HL-60 (cell line): ENCODE measurements around the gene C17orf114.

ENCODE experiments used
- DNase-seq, 2 experiments: peaks; one replicate each; pipeline ENCODE4 v3.0.0-alpha.2; 2010 to 2020; ENCODE audit warnings: low read depth in 1 of 2, low spot score in 1 of 2
- H3K27ac ChIP-seq: fragments of 250-450 bp; sonication (Bioruptor Pico); replicated peaks from 2 replicates; pipeline ENCODE4 v1.5.1; 2020; ENCODE audit warnings: mild to moderate bottlenecking, moderate library complexity
- H3K27me3 ChIP-seq: fragments of 250-450 bp; sonication (Bioruptor Pico); 2 replicates; pipeline ENCODE4 v1.5.1; 2021; ENCODE audit warnings: mild to moderate bottlenecking, moderate library complexity; ENCODE audit not compliant: insufficient read depth, poor library complexity, severe bottlenecking
- H3K4me3 ChIP-seq: replicated peaks from 2 replicates; pipeline ENCODE4 v1.5.1; 2011; ENCODE audit warnings: mild to moderate bottlenecking, control low read depth, low read length; ENCODE audit not compliant: insufficient read depth
- GABPA ChIP-seq: IDR thresholded peaks from 2 replicates; pipeline ENCODE4 v1.6.1; 2012; ENCODE audit warnings: low read depth
- POLR2AphosphoS5 ChIP-seq: IDR thresholded peaks from 2 replicates; pipeline ENCODE4 v1.6.1; 2012; ENCODE audit warnings: low read depth
- SPI1 ChIP-seq: IDR thresholded peaks from 2 replicates; pipeline ENCODE4 v1.6.1; 2012; ENCODE audit warnings: low read depth, mild to moderate bottlenecking, borderline replicate concordance
- TF ChIP-seq, protein P1 (sequence below): IDR thresholded peaks from one replicate; pipeline ENCODE4 v1.5.1; 2011; ENCODE audit warnings: low read length, control low read depth, inconsistent platforms; ENCODE audit not compliant: insufficient read depth
- TF ChIP-seq, protein P2 (sequence below): IDR thresholded peaks from 2 replicates; pipeline ENCODE4 v1.6.1; 2012; ENCODE audit warnings: low read depth; ENCODE audit not compliant: insufficient replicate concordance

Gene C17orf114

DNA sequence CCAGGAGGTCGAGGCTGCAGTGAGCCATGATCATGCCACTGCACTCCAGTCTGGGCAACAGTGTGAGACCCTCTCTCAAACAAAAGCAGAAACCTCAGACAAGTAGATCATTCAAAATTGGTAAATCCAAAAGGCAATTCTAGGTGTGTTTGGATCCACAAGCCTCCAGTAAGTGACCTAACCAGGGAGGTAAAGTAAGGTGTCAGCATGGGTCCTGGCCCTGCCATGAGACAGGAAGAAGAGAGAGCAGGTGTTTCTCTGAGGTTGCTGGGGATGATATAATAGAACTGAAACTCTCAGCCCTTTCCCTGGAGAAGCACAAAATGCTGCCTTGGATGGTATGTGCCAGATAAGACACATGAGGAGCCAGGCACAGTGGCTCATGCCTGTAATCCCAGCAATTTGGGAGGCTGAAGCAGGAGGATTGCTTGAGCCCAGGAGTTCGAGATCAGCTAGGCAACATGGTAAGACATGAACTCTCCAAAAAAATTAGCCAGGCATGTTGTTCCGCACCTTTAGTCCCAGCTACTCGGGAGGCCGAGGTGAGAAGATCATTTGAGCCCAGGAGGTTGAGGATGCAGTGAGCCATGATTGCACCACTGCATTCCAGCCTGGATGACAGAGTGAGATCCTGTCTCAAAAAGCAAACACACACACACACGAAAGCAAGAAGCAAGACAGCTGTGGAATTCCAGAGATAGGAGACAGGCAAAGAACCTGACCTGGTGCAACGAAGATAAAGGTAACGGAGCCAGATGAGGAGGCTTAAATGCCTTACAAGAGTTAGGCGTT lies 24.0 kb downstream of the C17orf114 start:
- no peak overlapping the region for H3K27ac ChIP-seq
- no peak for DNase-seq
- no peaks in the 10 kb centered on the region for H3K27me3 ChIP-seq
- TF ChIP-seq SPI1 (no peak), GABPA (no peak), POLR2AphosphoS5 (no peak)
- TF ChIP-seq, protein P1, sequence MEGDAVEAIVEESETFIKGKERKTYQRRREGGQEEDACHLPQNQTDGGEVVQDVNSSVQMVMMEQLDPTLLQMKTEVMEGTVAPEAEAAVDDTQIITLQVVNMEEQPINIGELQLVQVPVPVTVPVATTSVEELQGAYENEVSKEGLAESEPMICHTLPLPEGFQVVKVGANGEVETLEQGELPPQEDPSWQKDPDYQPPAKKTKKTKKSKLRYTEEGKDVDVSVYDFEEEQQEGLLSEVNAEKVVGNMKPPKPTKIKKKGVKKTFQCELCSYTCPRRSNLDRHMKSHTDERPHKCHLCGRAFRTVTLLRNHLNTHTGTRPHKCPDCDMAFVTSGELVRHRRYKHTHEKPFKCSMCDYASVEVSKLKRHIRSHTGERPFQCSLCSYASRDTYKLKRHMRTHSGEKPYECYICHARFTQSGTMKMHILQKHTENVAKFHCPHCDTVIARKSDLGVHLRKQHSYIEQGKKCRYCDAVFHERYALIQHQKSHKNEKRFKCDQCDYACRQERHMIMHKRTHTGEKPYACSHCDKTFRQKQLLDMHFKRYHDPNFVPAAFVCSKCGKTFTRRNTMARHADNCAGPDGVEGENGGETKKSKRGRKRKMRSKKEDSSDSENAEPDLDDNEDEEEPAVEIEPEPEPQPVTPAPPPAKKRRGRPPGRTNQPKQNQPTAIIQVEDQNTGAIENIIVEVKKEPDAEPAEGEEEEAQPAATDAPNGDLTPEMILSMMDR, result no peak
- TF ChIP-seq, protein P2, sequence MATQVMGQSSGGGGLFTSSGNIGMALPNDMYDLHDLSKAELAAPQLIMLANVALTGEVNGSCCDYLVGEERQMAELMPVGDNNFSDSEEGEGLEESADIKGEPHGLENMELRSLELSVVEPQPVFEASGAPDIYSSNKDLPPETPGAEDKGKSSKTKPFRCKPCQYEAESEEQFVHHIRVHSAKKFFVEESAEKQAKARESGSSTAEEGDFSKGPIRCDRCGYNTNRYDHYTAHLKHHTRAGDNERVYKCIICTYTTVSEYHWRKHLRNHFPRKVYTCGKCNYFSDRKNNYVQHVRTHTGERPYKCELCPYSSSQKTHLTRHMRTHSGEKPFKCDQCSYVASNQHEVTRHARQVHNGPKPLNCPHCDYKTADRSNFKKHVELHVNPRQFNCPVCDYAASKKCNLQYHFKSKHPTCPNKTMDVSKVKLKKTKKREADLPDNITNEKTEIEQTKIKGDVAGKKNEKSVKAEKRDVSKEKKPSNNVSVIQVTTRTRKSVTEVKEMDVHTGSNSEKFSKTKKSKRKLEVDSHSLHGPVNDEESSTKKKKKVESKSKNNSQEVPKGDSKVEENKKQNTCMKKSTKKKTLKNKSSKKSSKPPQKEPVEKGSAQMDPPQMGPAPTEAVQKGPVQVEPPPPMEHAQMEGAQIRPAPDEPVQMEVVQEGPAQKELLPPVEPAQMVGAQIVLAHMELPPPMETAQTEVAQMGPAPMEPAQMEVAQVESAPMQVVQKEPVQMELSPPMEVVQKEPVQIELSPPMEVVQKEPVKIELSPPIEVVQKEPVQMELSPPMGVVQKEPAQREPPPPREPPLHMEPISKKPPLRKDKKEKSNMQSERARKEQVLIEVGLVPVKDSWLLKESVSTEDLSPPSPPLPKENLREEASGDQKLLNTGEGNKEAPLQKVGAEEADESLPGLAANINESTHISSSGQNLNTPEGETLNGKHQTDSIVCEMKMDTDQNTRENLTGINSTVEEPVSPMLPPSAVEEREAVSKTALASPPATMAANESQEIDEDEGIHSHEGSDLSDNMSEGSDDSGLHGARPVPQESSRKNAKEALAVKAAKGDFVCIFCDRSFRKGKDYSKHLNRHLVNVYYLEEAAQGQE, result no peak
- no peak overlapping the region for H3K4me3 ChIP-seq

DNA sequence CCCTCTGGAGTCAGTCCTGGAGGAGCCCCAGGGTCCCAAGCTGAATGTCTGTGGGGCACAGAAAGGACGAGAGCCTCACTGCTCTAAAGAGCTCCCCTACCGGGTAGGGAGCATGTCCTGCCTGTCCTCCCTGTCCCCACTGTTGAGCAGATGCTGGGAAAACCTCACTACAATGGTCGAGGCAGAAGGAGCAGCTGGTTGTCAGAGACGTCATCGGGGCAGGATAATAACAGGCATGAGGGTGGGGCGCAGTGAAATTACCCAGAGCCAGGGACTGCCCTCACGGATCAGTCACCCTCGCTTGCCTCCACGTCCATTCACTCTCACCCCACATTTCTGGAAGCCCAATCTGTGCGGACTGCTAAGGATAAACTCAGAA lies 29.9 kb downstream of the C17orf114 start:
- no peak for DNase-seq

DNA sequence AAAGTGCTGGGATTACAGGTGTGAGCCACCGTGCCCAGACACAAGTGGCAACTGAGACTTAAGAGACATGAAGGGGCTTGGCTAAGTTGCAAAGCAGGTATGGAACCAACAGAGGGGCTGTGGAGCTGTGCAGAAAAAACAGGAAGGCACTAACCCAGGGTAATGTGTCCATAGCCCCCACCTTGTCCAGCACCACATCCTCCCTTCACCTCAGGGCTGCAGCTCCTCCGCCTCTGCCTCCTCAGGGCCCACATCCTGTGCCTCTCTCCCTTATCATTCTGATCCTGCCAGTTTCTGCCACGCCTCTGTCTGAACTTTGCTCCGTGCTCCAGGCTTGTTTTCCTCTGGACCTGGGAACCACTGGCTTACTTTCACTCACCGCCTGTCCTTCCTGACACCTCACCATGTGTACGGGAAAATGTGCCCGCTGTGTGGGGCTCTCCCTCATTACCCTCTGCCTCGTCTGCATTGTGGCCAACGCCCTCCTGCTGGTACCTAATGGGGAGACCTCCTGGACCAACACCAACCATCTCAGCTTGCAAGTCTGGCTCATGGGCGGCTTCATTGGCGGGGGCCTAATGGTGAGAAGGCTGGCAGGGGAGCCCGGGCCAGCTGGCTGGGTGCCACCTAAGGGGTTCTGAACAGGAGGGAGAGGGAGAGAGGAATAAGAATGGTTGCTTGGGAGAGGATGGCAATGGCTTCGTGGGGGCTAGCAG lies 30.5 kb downstream of the C17orf114 start, which contains the start of gene TM4SF5:
Gene TM4SF5 (plus strand): TSS at position 368 of the 716 bp plus-strand sequence. CDS start 37 bp downstream, at position 405.
- no peak for DNase-seq
- TF ChIP-seq, protein P1, result no peak
- TF ChIP-seq GABPA (no peak), POLR2AphosphoS5 (no peak), SPI1 (no peak)
- TF ChIP-seq, protein P2, result no peak
- H3K27ac ChIP-seq, result peak within 1 kb of the TSS; percentile 51
- H3K4me3 ChIP-seq, result no peak within 1 kb of the TSS
- H3K27me3 ChIP-seq, result no peaks in the 10 kb centered on the region

More for the DNA sequence above, 29.9 kb downstream of the C17orf114 start:
- no peak overlapping the region for H3K4me3 ChIP-seq
- H3K27me3 ChIP-seq, result no peaks in the 10 kb centered on the region
- TF ChIP-seq, protein P2, result no peak
- TF ChIP-seq, protein P1, result no peak
- TF ChIP-seq POLR2AphosphoS5 (no peak), GABPA (no peak), SPI1 (no peak)
- no peak overlapping the region for H3K27ac ChIP-seq
